K562 (cell line): ENCODE results near the gene LRRC25. TPM values are rescaled to one million over a fixed set of nuclear protein-coding genes. Genes with fewer than 3 reads are reported as not detected.

Experiments
- ATAC-seq: fragments of 200-7000 bp; cut with Tn5 transposase; 3 replicates; pipeline ENCODE4 v1.9.1; 2020; ENCODE audit warnings: moderate library complexity
- BruUV-seq: library from RNA; stranded (reverse); fragments of 400-500 nt; replicated peaks from 2 replicates; lab custom pipeline; 2021; lab: Mats Ljungman, UMichigan
- CTCF ChIA-PET: fragments of 300-600 bp; formaldehyde crosslinking; extraction: SDS; loops from one replicate; lab custom pipeline; 2021; ENCODE audit warnings: low intra/inter-chr PET ratio; lab: Yijun Ruan, JAX
- POLR2A ChIA-PET: fragments of 300-600, 350-650 bp; sonication (Branson Sonifier 250); formaldehyde crosslinking; extraction: SDS; loops from one replicate; lab custom pipeline; 2021; ENCODE audit warnings: antibody characterized with exemption, inconsistent platforms; lab: Yijun Ruan, JAX
- DNase-seq, 4 experiments: peaks; one replicate each; pipeline versions ENCODE4 v3.0.0 to v3.0.0-alpha.2; 2011 to 2018; ENCODE audit warnings: low spot score in 3 of 4, mixed read lengths in 3 of 4; ENCODE audit errors: extremely low read depth in 1 of 4
- FAIRE-seq: peaks from 2 replicates; lab custom pipeline; 2011; peaks lifted over from hg19 to GRCh38; lab: Jason Lieb, UNC
- H2AFZ ChIP-seq: 2 replicates; pipeline ENCODE4 v1.6.0; 2011; ENCODE audit warnings: low read depth, low read length, control low read depth, inconsistent platforms
- H3K27ac ChIP-seq: fragments of 200-600 bp; 3 replicates; pipeline ENCODE4 v1.8.0; 2011; ENCODE audit warnings: low read depth, mild to moderate bottlenecking, control low read depth, inconsistent platforms, low read length, moderate library complexity, mixed read lengths; ENCODE audit errors: extremely low read depth
- H3K27me3 ChIP-seq, 2 experiments: fragments of 300-600 bp in 1 of 2; 2 replicates in 1 of 2; 3 replicates in 1 of 2; pipeline versions ENCODE4 v1.6.0 to v1.8.0; 2011; ENCODE audit warnings: inconsistent platforms in 2 of 2, low read length in 2 of 2, mild to moderate bottlenecking in 1 of 2, mixed read lengths in 1 of 2, moderate library complexity in 1 of 2; ENCODE audit not compliant: control insufficient read depth in 2 of 2, insufficient read depth in 2 of 2
- H3K36me3 ChIP-seq: fragments of 300-600 bp; 3 replicates; pipeline ENCODE4 v1.8.0; 2011; ENCODE audit warnings: mild to moderate bottlenecking, low read length, inconsistent platforms; ENCODE audit not compliant: control insufficient read depth, insufficient read depth
- H3K4me1 ChIP-seq, 2 experiments: fragments of 200-600 bp in 1 of 2; replicated peaks in 1 of 2; 2 replicates in 1 of 2; 3 replicates in 1 of 2; pipeline versions ENCODE4 v1.5.1 to v1.8.0; 2011; ENCODE audit warnings: inconsistent platforms in 2 of 2, low read length in 2 of 2, mild to moderate bottlenecking in 1 of 2, mixed read lengths in 1 of 2, moderate library complexity in 1 of 2; ENCODE audit not compliant: control insufficient read depth in 2 of 2, insufficient read depth in 2 of 2
- H3K4me2 ChIP-seq: 2 replicates; pipeline ENCODE4 v1.6.1; 2011; ENCODE audit warnings: low read length, control low read depth, inconsistent platforms, mixed read lengths; ENCODE audit not compliant: insufficient read depth
- H3K4me3 ChIP-seq: fragments of 200-600 bp; sonication (generic), shearing (Covaris generic); 2 replicates; pipeline ENCODE4 v1.5.1; 2016; ENCODE audit warnings: control low read depth, inconsistent platforms
- H3K79me2 ChIP-seq: fragments of 200-600 bp; 3 replicates; pipeline ENCODE4 v1.8.0; 2011; ENCODE audit warnings: low read length, inconsistent platforms; ENCODE audit not compliant: control insufficient read depth, insufficient read depth
- H3K9ac ChIP-seq, 2 experiments: 2 replicates each; pipeline versions ENCODE4 v1.6.0 to v1.6.1; 2011; ENCODE audit warnings: low read depth in 2 of 2, low read length in 2 of 2, control low read depth in 1 of 2, inconsistent platforms in 1 of 2, mild to moderate bottlenecking in 1 of 2, mixed read lengths in 1 of 2; ENCODE audit not compliant: insufficient read depth in 1 of 2
- H3K9me1 ChIP-seq: one replicate; pipeline ENCODE4 v1.6.0; 2011; ENCODE audit warnings: inconsistent platforms, mild to moderate bottlenecking, low read length, moderate library complexity; ENCODE audit not compliant: control insufficient read depth, insufficient read depth
- H3K9me3 ChIP-seq: replicated peaks from 2 replicates; pipeline ENCODE4 v1.5.1; 2011; ENCODE audit warnings: low read depth, low read length, inconsistent platforms; ENCODE audit not compliant: control insufficient read depth, insufficient read depth
- H4K20me1 ChIP-seq: replicated peaks from 2 replicates; pipeline ENCODE4 v1.6.1; 2011; ENCODE audit warnings: low read length, inconsistent platforms, mixed read lengths; ENCODE audit not compliant: control insufficient read depth, insufficient read depth
- CTCF ChIP-seq, 3 experiments: IDR thresholded peaks in 2 of 3; conservative IDR thresholded peaks in 1 of 3; 2 replicates each; pipeline ENCODE4 v1.5.1; 2011 to 2012; ENCODE audit warnings: low read length in 3 of 3, mild to moderate bottlenecking in 3 of 3, control low read depth in 2 of 3, improper control_type of control experiment in 1 of 3, inconsistent platforms in 1 of 3, low read depth in 1 of 3, mixed read lengths in 1 of 3, moderate library complexity in 1 of 3; ENCODE audit not compliant: insufficient read depth in 2 of 3
- EHMT2 ChIP-seq: fragments of 450-650 bp; IDR thresholded peaks from 2 replicates; pipeline ENCODE4 v1.6.1; 2018; ENCODE audit warnings: antibody characterized with exemption
- MIER1 ChIP-seq: fragments of 450-650 bp; IDR thresholded peaks from 2 replicates; pipeline ENCODE4 v1.6.1; 2016; ENCODE audit warnings: antibody characterized with exemption, mild to moderate bottlenecking, low read depth
- NKRF ChIP-seq: fragments of 450-650 bp; IDR thresholded peaks from 2 replicates; pipeline ENCODE4 v1.6.1; 2016; ENCODE audit warnings: borderline replicate concordance
- RBFOX2 ChIP-seq: fragments of 200-400 bp; formaldehyde crosslinking; IDR thresholded peaks from 2 replicates; pipeline ENCODE4 v1.6.1; 2017; ENCODE audit warnings: low read depth, mild to moderate bottlenecking, low read length, moderate library complexity
- RFX7 ChIP-seq: fragments of 250-450 bp; sonication (Bioruptor Pico); IDR thresholded peaks from 2 replicates; pipeline ENCODE4 v1.5.1; 2021; ENCODE audit warnings: mild to moderate bottlenecking
- TFAP4 ChIP-seq: sonication (generic); formaldehyde crosslinking; IDR thresholded peaks from 2 replicates; pipeline ENCODE4 v1.8.0; 2022; ENCODE audit warnings: missing genetic modification reagents, mild to moderate bottlenecking, moderate library complexity, borderline replicate concordance
- VEZF1 ChIP-seq: fragments of 200-800 bp; sonication (Bioruptor generic); IDR thresholded peaks from 2 replicates; pipeline ENCODE4 v1.6.1; 2017; ENCODE audit warnings: missing genetic modification characterization, missing compliant biosample characterization
- WGBS: fragments of 100-300 bp; shearing (Covaris generic); methylation state at CpG from one replicate; pipeline ENCODE4 v1.1.6; 2016; ENCODE audit warnings: low coverage, mixed read lengths; ENCODE audit not compliant: insufficient coverage; ENCODE audit errors: missing lambda C conversion rate; 5-methylcytosine and 5-hydroxymethylcytosine counted together
- in situ Hi-C: fragments of 300-500 bp; cut with MboI; formaldehyde crosslinking; loops from 4 replicates; pipeline ENCODE4 v1.15.0; 2018; ENCODE audit warnings: inconsistent platforms, mixed read lengths
- intact Hi-C: fragments of 100-400 bp; cut with micrococcal nuclease; formaldehyde crosslinking; loops from 2 replicates; pipeline ENCODE4 v1.14.2; 2022
- polyA plus RNA-seq, 8 experiments: library from polyadenylated mRNA; depleted of rRNA in 4 of 8; stranded (reverse) in 5 of 8; unstranded in 3 of 8; fragments of >200 nt; fragmentation: Nextera tagmentation in 2 of 8; fragmentation: Illumina TruSeq in 1 of 8; extraction: Ambion mirVana in 2 of 8; extraction: Trizol in 1 of 8; gene quantifications; 2 replicates each; pipeline versions ENCODE4 v1.2.1 to v1.2.3, GENCODE V29; 2011 to 2014; ENCODE audit warnings: inconsistent platforms in 1 of 8, missing spikeins in 1 of 8
- total RNA-seq, 7 experiments: library from RNA; depleted of rRNA in 6 of 7; stranded (reverse); fragments of >200 nt in 6 of 7; fragmentation: Illumina TruSeq in 2 of 7; extraction: Trizol in 2 of 7; gene quantifications; 2 replicates each; pipeline versions ENCODE4 v1.2.1 to v1.2.3, GENCODE V29; 2011 to 2021; ENCODE audit warnings: low replicate concordance in 1 of 7

The LRRC25 gene
- total and polyA plus RNA-seq, 9 of the 15 experiments (the other 6 are each of a cell fraction or from before 2014, with no cell fraction given) = 0.07 to 0.36 (median 0.10) TPM; not detected in 3

GRCh38 chr19:18425515-18426415, 28.3 kb upstream of the LRRC25 start:
- H4K20me1 ChIP-seq = peaks cover 22% of the 10 kb centered on the region
- peak overlapping the region in 1 of 2 experiments; percentile 68; a peak in 2 of 4 replicates for H3K9ac ChIP-seq
- CTCF ChIA-PET = no interaction called here
- in situ Hi-C loops (no loop called here), intact Hi-C loops (no loop called here)
- no TSS peak for BruUV-seq
- H2AFZ ChIP-seq = no peak overlapping the region
- ATAC-seq = no peak
- no peaks in the 10 kb centered on the region for H3K9me1 ChIP-seq
- 63% methylated on average over 14 of the region's 18 CpGs for WGBS
- H3K4me1 ChIP-seq = peaks cover 35 to 98% of the 10 kb centered on the region in 2 experiments
- no peak overlapping the region for H3K4me2 ChIP-seq
- no peaks in the 10 kb centered on the region for H3K27me3 ChIP-seq
- no peaks in the 10 kb centered on the region for H3K9me3 ChIP-seq
- peaks cover 80% of the 10 kb centered on the region for H3K79me2 ChIP-seq
- peaks cover 68% of the 10 kb centered on the region; the same call in 2 of the 3 replicates for H3K36me3 ChIP-seq
- POLR2A ChIA-PET = interaction anchor here (0.6 to 1.0 kb wide), 4 partner anchors 8 to 146 kb away, joined by 3 to 5 read pairs (median 4); no protein-coding TSS in a partner anchor
- H3K27ac ChIP-seq = peak overlapping the region; percentile 28; the same call in 1 of the 3 replicates
- H3K4me3 ChIP-seq = no peak overlapping the region
- peak in 1 of 4 experiments; percentile 45 for DNase-seq
- FAIRE-seq = no peak
- no peak for TF ChIP-seq MIER1
- TF ChIP-seq EHMT2 = no peak
- TF ChIP-seq VEZF1 (CRISPR knock-in tag) = peak; percentile 34; the same call in 1 of the 2 replicates
- TF ChIP-seq NKRF = no peak
- TF ChIP-seq RBFOX2 = peak; percentile 37; the same call in 1 of the 2 replicates
- peak in 2 of 3 experiments; percentile 3 to 27; a peak in 2 of 6 replicates for TF ChIP-seq CTCF (IDR thresholded peaks at IDR 0.05 in 2 of 3, conservative IDR thresholded peaks at IDR 0.05 in 1 of 3; ENCODE audit: insufficient read depth in 2 of 3, low read depth in 1 of 3, low read length in 3 of 3)
- TF ChIP-seq RFX7 (CRISPR knock-in tag) = no peak
- TF ChIP-seq TFAP4 = peak; percentile 46
